ENCODE data around the gene GATD1.

GATD1 gene

GRCh38 chr11:795634-796564, 18.6 kb upstream of the GATD1 start:
- DNase-seq (ENCODE audit: low spot score), result no peak

- no peak for DNase-seq (ENCODE audit: low spot score)
Measured at GRCh38 chr11:794766-795633, 17.7 kb upstream of the GATD1 start.

GRCh38 chr11:794013-794765, 16.9 kb upstream of the GATD1 start:
- no peak for DNase-seq (ENCODE audit: low spot score)

- DNase-seq (ENCODE audit: low spot score), result no peak
Measured at GRCh38 chr11:793556-793955, 16.3 kb upstream of the GATD1 start.

GRCh38 chr11:792873-793272, 15.6 kb upstream of the GATD1 start:
- DNase-seq (ENCODE audit: low spot score), result no peak

- no peak for DNase-seq (ENCODE audit: low spot score)
Measured at GRCh38 chr11:792535-792821, 15.2 kb upstream of the GATD1 start.

GRCh38 chr11:791658-792534, 14.6 kb upstream of the GATD1 start:
- no peak for DNase-seq (ENCODE audit: low spot score)

- DNase-seq (ENCODE audit: low spot score), result no peak
Measured at GRCh38 chr11:790721-791564, 13.7 kb upstream of the GATD1 start.

- DNase-seq (ENCODE audit: low spot score), result no peak
Measured at GRCh38 chr11:789943-790342, 12.7 kb upstream of the GATD1 start, which contains the start of gene CEND1. TSS of gene CEND1 (minus strand) at chr11:790090. CDS start at chr11:788576, 1,514 bp downstream.

- DNase-seq (ENCODE audit: low spot score), result no peak
Measured at GRCh38 chr11:788953-789940, 12.0 kb upstream of the GATD1 start.

- DNase-seq (ENCODE audit: low spot score), result no peak
Measured at GRCh38 chr11:788009-788640, 10.8 kb upstream of the GATD1 start.

- DNase-seq (ENCODE audit: low spot score), result no peak
Measured at GRCh38 chr11:787084-787675, 9.9 kb upstream of the GATD1 start.

- no peak for DNase-seq (ENCODE audit: low spot score)
Measured at GRCh38 chr11:786235-787083, 9.2 kb upstream of the GATD1 start.

GRCh38 chr11:783581-784015, 6.3 kb upstream of the GATD1 start:
- DNase-seq (ENCODE audit: low spot score), result no peak

- DNase-seq (ENCODE audit: low spot score), result no peak
Measured at GRCh38 chr11:782264-783174, 5.2 kb upstream of the GATD1 start.

- no peak for DNase-seq (ENCODE audit: low spot score)
Measured at GRCh38 chr11:779955-780532, 2.8 kb upstream of the GATD1 start.

Measured in HuH-7 (cell line).